H1 (cell line): Measurements from ENCODE around the gene SLC7A14. TPM values are rescaled to one million over a fixed set of nuclear protein-coding genes. Genes with fewer than 3 reads are reported as not detected.

Experiments
- CTCF ChIA-PET: fragments of 300-600 bp; sonication (Branson Sonifier 250); formaldehyde crosslinking; loops from one replicate; lab custom pipeline; 2021; ENCODE audit not compliant: partially characterized antibody; lab: Charles Lee
- POLR2A ChIA-PET: fragments of 300-600 bp; sonication (Branson Sonifier 250); formaldehyde crosslinking; loops from one replicate; lab custom pipeline; 2021; ENCODE audit warnings: inconsistent platforms; ENCODE audit not compliant: partially characterized antibody; lab: Charles Lee
- DNase-seq, 2 experiments: peaks; one replicate each; pipeline versions ENCODE4 v3.0.0 to v3.0.0-alpha.2; 2010 to 2022; ENCODE audit warnings: low spot score in 2 of 2, low read depth in 1 of 2, mixed read lengths in 1 of 2
- FAIRE-seq: peaks from 2 replicates; lab custom pipeline; 2011; peaks lifted over from hg19 to GRCh38; lab: Jason Lieb, UNC
- H2AFZ ChIP-seq: 2 replicates; pipeline ENCODE4 v1.8.1; 2012; ENCODE audit warnings: low read length, inconsistent platforms
- H2AK5ac ChIP-seq: 2 replicates; pipeline ENCODE4 v1.6.1; 2013; ENCODE audit warnings: low read depth, low read length
- H2BK120ac ChIP-seq: replicated peaks from 2 replicates; pipeline ENCODE3; 2013; ENCODE audit warnings: low read depth, low read length, inconsistent platforms
- H2BK12ac ChIP-seq: 2 replicates; pipeline ENCODE4 v1.6.1; 2013; ENCODE audit warnings: low read depth, low read length
- H2BK15ac ChIP-seq: 2 replicates; pipeline ENCODE4 v1.6.1; 2013; ENCODE audit warnings: low read length
- H2BK20ac ChIP-seq: 2 replicates; pipeline ENCODE4 v1.6.1; 2013; ENCODE audit warnings: low read length
- H2BK5ac ChIP-seq: 2 replicates; pipeline ENCODE4 v1.6.1; 2013; ENCODE audit warnings: low read depth, low read length
- H3K14ac ChIP-seq: 2 replicates; pipeline ENCODE4 v1.6.1; 2013; ENCODE audit warnings: inconsistent platforms; ENCODE audit not compliant: insufficient read length
- H3K18ac ChIP-seq: 2 replicates; pipeline ENCODE4 v1.6.1; 2013; ENCODE audit warnings: low read length; ENCODE audit errors: extremely low read depth
- H3K23ac ChIP-seq: 2 replicates; pipeline ENCODE4 v1.6.1; 2013; ENCODE audit warnings: inconsistent platforms; ENCODE audit not compliant: insufficient read length
- H3K23me2 ChIP-seq: 2 replicates; pipeline ENCODE4 v1.6.1; 2013; ENCODE audit warnings: low read depth, low read length
- H3K27ac ChIP-seq: 2 replicates; pipeline ENCODE4 v1.6.1; 2011; ENCODE audit warnings: low read depth, low read length, inconsistent platforms
- H3K27me3 ChIP-seq, 4 experiments: replicated peaks in 1 of 4; 1 replicate in 1 of 4; 2 replicates in 3 of 4; pipeline versions ENCODE4 v1.6.1 to v1.8.1; 2011 to 2013; ENCODE audit warnings: low read length in 3 of 4, mild to moderate bottlenecking in 3 of 4, inconsistent platforms in 2 of 4, mixed read lengths in 2 of 4, moderate library complexity in 1 of 4; ENCODE audit not compliant: control insufficient read depth in 3 of 4, insufficient read depth in 3 of 4; ENCODE audit errors: extremely low read depth in 1 of 4
- H3K36me3 ChIP-seq, 4 experiments: 2 replicates each; pipeline versions ENCODE4 v1.6.1 to v1.8.1; 2011 to 2013; ENCODE audit warnings: mild to moderate bottlenecking in 4 of 4, low read length in 3 of 4, moderate library complexity in 2 of 4, control low read depth in 1 of 4, inconsistent platforms in 1 of 4; ENCODE audit not compliant: insufficient read depth in 4 of 4, control insufficient read depth in 2 of 4
- H3K4ac ChIP-seq: replicated peaks from 2 replicates; pipeline ENCODE3; 2013; ENCODE audit warnings: low read length, low read depth, mixed read lengths, inconsistent platforms; ENCODE audit not compliant: insufficient read length
- H3K4me1 ChIP-seq, 4 experiments: replicated peaks in 1 of 4; 1 replicate in 1 of 4; 2 replicates in 3 of 4; pipeline versions ENCODE4 v1.6.1 to v1.8.1; 2011 to 2013; ENCODE audit warnings: low read length in 3 of 4, inconsistent platforms in 2 of 4, mixed read lengths in 1 of 4; ENCODE audit not compliant: insufficient read depth in 4 of 4, control insufficient read depth in 3 of 4
- H3K4me2 ChIP-seq, 2 experiments: 2 replicates each; pipeline versions ENCODE4 v1.6.1 to v1.8.1; 2011 to 2013; ENCODE audit warnings: low read depth in 2 of 2, low read length in 2 of 2, control low read depth in 1 of 2, inconsistent platforms in 1 of 2, mild to moderate bottlenecking in 1 of 2; ENCODE audit not compliant: insufficient read depth in 1 of 2
- H3K4me3 ChIP-seq, 4 experiments: fragments of 200-600, 300-600 bp in 1 of 4; sonication (generic), shearing (Covaris generic), sonication (Bioruptor Twin) in 1 of 4; 2 replicates each; pipeline versions ENCODE4 v1.5.1 to v1.8.1; 2011 to 2016; ENCODE audit warnings: low read length in 4 of 4, low read depth in 3 of 4, control low read depth in 2 of 4, inconsistent platforms in 2 of 4, mild to moderate bottlenecking in 2 of 4, mixed read lengths in 1 of 4, moderate library complexity in 1 of 4; ENCODE audit not compliant: insufficient read depth in 2 of 4; ENCODE audit errors: extremely low read depth in 1 of 4
- H3K56ac ChIP-seq: replicated peaks from 2 replicates; pipeline ENCODE3; 2013; ENCODE audit warnings: low read depth, mild to moderate bottlenecking, mixed read lengths, low read length, inconsistent platforms; ENCODE audit not compliant: insufficient read length
- H3K79me1 ChIP-seq: 2 replicates; pipeline ENCODE4 v1.6.1; 2013; ENCODE audit warnings: low read depth, low read length, control low read depth
- H3K79me2 ChIP-seq, 2 experiments: 2 replicates each; pipeline versions ENCODE4 v1.6.1 to v1.8.1; 2012 to 2013; ENCODE audit warnings: low read length in 2 of 2, mild to moderate bottlenecking in 2 of 2, inconsistent platforms in 1 of 2; ENCODE audit not compliant: insufficient read depth in 2 of 2, control insufficient read depth in 1 of 2
- H3K9ac ChIP-seq, 4 experiments: replicated peaks in 1 of 4; 1 replicate in 1 of 4; 2 replicates in 3 of 4; pipeline versions ENCODE4 v1.6.1 to v1.8.1; 2011 to 2013; ENCODE audit warnings: low read depth in 3 of 4, low read length in 3 of 4, control low read depth in 2 of 4, mild to moderate bottlenecking in 2 of 4, moderate library complexity in 2 of 4, inconsistent platforms in 1 of 4; ENCODE audit errors: extremely low read depth in 1 of 4
- H3K9me3 ChIP-seq, 2 experiments: 2 replicates each; pipeline versions ENCODE4 v1.6.1 to v1.8.1; 2012 to 2013; ENCODE audit warnings: mild to moderate bottlenecking in 2 of 2, moderate library complexity in 2 of 2, control low read depth in 1 of 2, inconsistent platforms in 1 of 2, low read depth in 1 of 2, low read length in 1 of 2, mixed read lengths in 1 of 2; ENCODE audit not compliant: insufficient read depth in 2 of 2
- H4K20me1 ChIP-seq, 2 experiments: replicated peaks in 1 of 2; 2 replicates each; pipeline versions ENCODE3 to v1.8.1; 2011 to 2013; ENCODE audit warnings: inconsistent platforms in 2 of 2, low read length in 2 of 2, mild to moderate bottlenecking in 1 of 2; ENCODE audit not compliant: insufficient read depth in 2 of 2, control insufficient read depth in 1 of 2
- H4K5ac ChIP-seq: 2 replicates; pipeline ENCODE4 v1.6.1; 2013; ENCODE audit warnings: low read length, low read depth, mixed read lengths, inconsistent platforms; ENCODE audit not compliant: insufficient read length
- H4K8ac ChIP-seq: 2 replicates; pipeline ENCODE4 v1.8.0; 2013; ENCODE audit warnings: mild to moderate bottlenecking, moderate library complexity, low read length, inconsistent platforms; ENCODE audit not compliant: insufficient read depth; ENCODE audit errors: extremely low read depth
- H4K91ac ChIP-seq: replicated peaks from 2 replicates; pipeline ENCODE3; 2013; ENCODE audit warnings: low read length, mixed read lengths, inconsistent platforms; ENCODE audit not compliant: insufficient read length
- ASH2L ChIP-seq: fragments of 200-600, 300-600 bp; sonication (generic); IDR thresholded peaks from one replicate; pipeline ENCODE4 v1.7.1; 2017; ENCODE audit warnings: low read length
- BCL11A ChIP-seq, 2 experiments: IDR thresholded peaks; one replicate each; pipeline ENCODE4 v1.6.1; 2011; ENCODE audit warnings: low read depth in 2 of 2, low read length in 2 of 2, mild to moderate bottlenecking in 2 of 2
- CTBP2 ChIP-seq: IDR thresholded peaks from 2 replicates; pipeline ENCODE4 v1.7.0; 2011; ENCODE audit warnings: borderline replicate concordance, mild to moderate bottlenecking, moderate library complexity, mixed read lengths, low read length; ENCODE audit not compliant: insufficient read depth, insufficient read length
- JUND ChIP-seq: IDR thresholded peaks from 2 replicates; pipeline ENCODE4 v1.6.1; 2011; ENCODE audit warnings: mild to moderate bottlenecking, improper control_type of control experiment, low read length
- KDM4A ChIP-seq: IDR thresholded peaks from one replicate; pipeline ENCODE4 v1.7.1; 2012; ENCODE audit warnings: low read depth, mild to moderate bottlenecking, moderate library complexity, low read length, inconsistent platforms; ENCODE audit not compliant: severe bottlenecking
- polyA plus RNA-seq, 7 experiments: library from polyadenylated mRNA; depleted of rRNA in 3 of 7; stranded (reverse) in 5 of 7; unstranded in 2 of 7; fragments of >200 nt in 5 of 7; fragments of 200-250 nt in 2 of 7; gene quantifications; 1 replicate in 5 of 7; 2 replicates in 1 of 7; 4 replicates in 1 of 7; pipeline versions ENCODE4 v1.2.1 to v1.2.3, GENCODE V29; 2011 to 2013; ENCODE audit warnings: missing spikeins in 2 of 7, mixed read lengths in 2 of 7
- total RNA-seq: library from RNA; stranded (reverse); fragmentation: NEBNext Ultra II Directional; extraction: Animal tissue kit (Norgen Biotek cat#: 25700); gene quantifications from 2 replicates; pipeline ENCODE4 v1.2.1, GENCODE V29; 2021
- TF ChIP-seq, protein P1 (sequence below): IDR thresholded peaks from 2 replicates; pipeline ENCODE4 v1.6.1; 2011; ENCODE audit warnings: low read depth, mild to moderate bottlenecking, low read length; ENCODE audit not compliant: insufficient read depth

The SLC7A14 gene
- total and polyA plus RNA-seq, 2 of the 8 experiments (the other 6 are each of a cell fraction or from before 2014, with no cell fraction given), result 0.21 to 0.95 TPM

DNA sequence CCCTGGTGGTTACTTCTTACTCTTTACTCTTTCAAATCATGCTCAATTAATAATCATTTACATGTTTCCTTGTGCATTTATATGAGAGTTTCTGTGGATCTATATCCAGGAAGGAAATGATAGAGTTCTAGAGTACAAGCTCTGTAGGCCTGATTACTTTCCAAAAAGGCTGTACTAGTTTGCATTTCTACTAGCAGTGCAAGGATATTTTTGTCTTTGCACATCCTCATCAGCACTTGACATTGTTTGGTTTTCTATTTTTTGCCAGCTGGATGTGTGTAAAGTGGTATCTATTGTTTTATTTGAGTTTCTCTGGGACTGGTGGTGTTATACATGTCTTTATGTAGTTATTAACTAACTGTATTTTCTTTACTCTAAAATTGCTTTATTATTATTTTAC is 19.6 kb upstream of the SLC7A14 start:
- no peak overlapping the region for H3K4ac ChIP-seq
- TF ChIP-seq KDM4A, result no peak
- TF ChIP-seq, protein P1, sequence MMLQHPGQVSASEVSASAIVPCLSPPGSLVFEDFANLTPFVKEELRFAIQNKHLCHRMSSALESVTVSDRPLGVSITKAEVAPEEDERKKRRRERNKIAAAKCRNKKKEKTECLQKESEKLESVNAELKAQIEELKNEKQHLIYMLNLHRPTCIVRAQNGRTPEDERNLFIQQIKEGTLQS, result no peak
- TF ChIP-seq ASH2L, result no peak
- TF ChIP-seq BCL11A (IDR thresholded peaks at IDR 0.05; ENCODE audit: low read depth in 2 of 2, low read length in 2 of 2), result no peak
- TF ChIP-seq JUND, result no peak
- no peak for TF ChIP-seq CTBP2
- no peak overlapping the region for H4K8ac ChIP-seq
- no peak overlapping the region for H3K4me2 ChIP-seq
- H2BK12ac ChIP-seq, result no peak overlapping the region
- no peaks in the 10 kb centered on the region for H3K23me2 ChIP-seq
- H3K9me3 ChIP-seq, result no peaks in the 10 kb centered on the region
- H2BK15ac ChIP-seq, result no peak overlapping the region
- CTCF ChIA-PET, result interaction anchor here (1.2 to 1.5 kb wide), 3 partner anchors 10 to 206 kb away, joined by 3 read pairs; no protein-coding TSS in a partner anchor
- no peak overlapping the region for H3K56ac ChIP-seq
- no peaks in the 10 kb centered on the region for H3K79me2 ChIP-seq
- H3K9ac ChIP-seq, result no peak overlapping the region
- H2AFZ ChIP-seq, result no peak overlapping the region
- no peaks in the 10 kb centered on the region for H3K36me3 ChIP-seq
- FAIRE-seq (no peak), DNase-seq (no peak)
- H4K20me1 ChIP-seq, result no peaks in the 10 kb centered on the region
- no peaks in the 10 kb centered on the region for H3K27me3 ChIP-seq
- H4K91ac ChIP-seq, result no peak overlapping the region
- no peak overlapping the region for H3K23ac ChIP-seq
- no peaks in the 10 kb centered on the region for H3K4me1 ChIP-seq
- no peak overlapping the region for H3K18ac ChIP-seq
- H2BK5ac ChIP-seq, result no peak overlapping the region
- H3K4me3 ChIP-seq, result no peak overlapping the region
- no peak overlapping the region for H3K27ac ChIP-seq
- no peak overlapping the region for H4K5ac ChIP-seq
- no peak overlapping the region for H2BK120ac ChIP-seq
- no peak overlapping the region for H2AK5ac ChIP-seq
- H2BK20ac ChIP-seq, result no peak overlapping the region
- POLR2A ChIA-PET, result no interaction called here
- no peak overlapping the region for H3K14ac ChIP-seq
- H3K79me1 ChIP-seq, result no peaks in the 10 kb centered on the region
